ENCODE measurements around the gene CDNF.

DNA sequence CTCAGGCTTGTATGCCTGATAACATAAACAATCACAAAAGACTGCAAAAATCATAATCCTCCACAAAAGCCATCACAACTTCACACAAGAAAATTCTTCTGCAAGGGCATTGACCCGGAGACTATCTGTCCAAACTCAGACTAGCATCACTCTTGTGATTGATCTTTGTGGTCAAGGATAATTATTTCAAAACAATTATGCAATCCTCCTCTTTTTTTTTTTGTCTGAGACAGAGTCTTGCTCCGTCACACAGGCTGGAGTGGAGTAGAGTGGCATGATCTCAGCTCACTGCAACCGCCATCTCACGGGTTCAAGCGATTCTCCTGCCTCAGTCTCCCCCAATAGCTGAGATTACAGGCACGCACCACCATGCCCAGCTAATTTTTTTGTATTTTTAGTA is 22.2 kb downstream of the CDNF start:
- TF ChIP-seq, protein P1, sequence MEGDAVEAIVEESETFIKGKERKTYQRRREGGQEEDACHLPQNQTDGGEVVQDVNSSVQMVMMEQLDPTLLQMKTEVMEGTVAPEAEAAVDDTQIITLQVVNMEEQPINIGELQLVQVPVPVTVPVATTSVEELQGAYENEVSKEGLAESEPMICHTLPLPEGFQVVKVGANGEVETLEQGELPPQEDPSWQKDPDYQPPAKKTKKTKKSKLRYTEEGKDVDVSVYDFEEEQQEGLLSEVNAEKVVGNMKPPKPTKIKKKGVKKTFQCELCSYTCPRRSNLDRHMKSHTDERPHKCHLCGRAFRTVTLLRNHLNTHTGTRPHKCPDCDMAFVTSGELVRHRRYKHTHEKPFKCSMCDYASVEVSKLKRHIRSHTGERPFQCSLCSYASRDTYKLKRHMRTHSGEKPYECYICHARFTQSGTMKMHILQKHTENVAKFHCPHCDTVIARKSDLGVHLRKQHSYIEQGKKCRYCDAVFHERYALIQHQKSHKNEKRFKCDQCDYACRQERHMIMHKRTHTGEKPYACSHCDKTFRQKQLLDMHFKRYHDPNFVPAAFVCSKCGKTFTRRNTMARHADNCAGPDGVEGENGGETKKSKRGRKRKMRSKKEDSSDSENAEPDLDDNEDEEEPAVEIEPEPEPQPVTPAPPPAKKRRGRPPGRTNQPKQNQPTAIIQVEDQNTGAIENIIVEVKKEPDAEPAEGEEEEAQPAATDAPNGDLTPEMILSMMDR (IDR thresholded peaks at IDR 0.05; ENCODE audit: borderline replicate concordance, extremely low read depth, low read length, poor library complexity, severe bottlenecking) = no peak
- TF ChIP-seq EZH2 (IDR thresholded peaks at IDR 0.05; ENCODE audit: borderline replicate concordance, low read depth, low read length, severe bottlenecking) = no peak
